Naive thymus-derived CD8-positive, alpha-beta T cell (primary cell): ENCODE data around the gene TNS3. TPM values are rescaled to one million over a fixed set of nuclear protein-coding genes. Genes with fewer than 3 reads are reported as not detected.
"Not testable (repeated sequence)": the region's sequence is repeated elsewhere in the genome, so short reads cannot be mapped to it uniquely, and the experiment has no call there.

Experiments
- ATAC-seq, 2 donors: fragments of 150-1000 bp; cut with Tn5 transposase in 1 of 2; sonication (Bioruptor Pico), chemical (Tn5 transposase) in 1 of 2; 1 replicate in 1 of 2; 2 replicates in 1 of 2; pipeline ENCODE4 v1.10.0; 2021; ENCODE audit warnings: mild to moderate bottlenecking in 2 of 2, moderate library complexity in 2 of 2
- POLR2A ChIA-PET: fragments of 350-600 bp; sonication (Branson Sonifier 250); formaldehyde crosslinking; loops from one replicate; lab custom pipeline; 2021; ENCODE audit warnings: antibody characterized with exemption; lab: Charles Lee
- DNase-seq, 10 donors: peaks; one replicate each; pipeline versions ENCODE4 v3.0.0 to v3.0.0-alpha.2; 2020 to 2022
- H3K27ac Mint-ChIP-seq, 10 donors: one replicate each; pipeline ENCODE4 v1.8.0; 2020 to 2022; ENCODE audit warnings: mild to moderate bottlenecking in 10 of 10, mixed read lengths in 10 of 10, moderate library complexity in 4 of 10, inconsistent platforms in 1 of 10
- H3K27me3 Mint-ChIP-seq, 5 donors: one replicate each; pipeline ENCODE4 v1.8.0; 2021 to 2022; ENCODE audit warnings: mixed read lengths in 5 of 5
- H3K36me3 Mint-ChIP-seq, 3 donors: one replicate each; pipeline ENCODE4 v1.8.0; 2020 to 2022; ENCODE audit warnings: mixed read lengths in 3 of 3, mild to moderate bottlenecking in 2 of 3, inconsistent platforms in 1 of 3
- H3K4me1 Mint-ChIP-seq, 4 donors: one replicate each; pipeline ENCODE4 v1.8.0; 2021 to 2022; ENCODE audit warnings: mixed read lengths in 4 of 4
- H3K4me3 Mint-ChIP-seq, 10 donors: one replicate each; pipeline ENCODE4 v1.8.0; 2020 to 2022; ENCODE audit warnings: mild to moderate bottlenecking in 10 of 10, mixed read lengths in 10 of 10, moderate library complexity in 6 of 10, inconsistent platforms in 1 of 10
- H3K9me3 Mint-ChIP-seq, 9 donors: one replicate each; pipeline ENCODE4 v1.8.0; 2020 to 2022; ENCODE audit warnings: mixed read lengths in 9 of 9, mild to moderate bottlenecking in 3 of 9, inconsistent platforms in 1 of 9, moderate library complexity in 1 of 9
- polyA plus RNA-seq, 3 donors: library from polyadenylated mRNA; unstranded; fragments of 300-500 nt; fragmentation: Illumina TruSeq; gene quantifications; one replicate each; pipeline ENCODE4 v1.2.3, GENCODE V29; 2021
- total RNA-seq, 8 experiments: library from RNA in 2 of 8; stranded (reverse) in 2 of 8; gene quantifications; one replicate each; pipeline ENCODE4 v1.2.3 and lab custom pipeline; 2021 to 2026

TNS3 gene
- total and polyA plus RNA-seq, 5 experiments from 2014 or later, result 1.2 to 1.6 TPM; not detected in 3

- peaks cover 0 to 12% (median 0%) of the 10 kb centered on the region in 4 donors for H3K4me1 Mint-ChIP-seq
- no peaks in the 10 kb centered on the region for H3K36me3 Mint-ChIP-seq
- POLR2A ChIA-PET, result no interaction called here
- no peak overlapping the region for H3K27ac Mint-ChIP-seq
- no peak for ATAC-seq
- DNase-seq, result no peak
- no peaks in the 10 kb centered on the region for H3K9me3 Mint-ChIP-seq
- H3K27me3 Mint-ChIP-seq, result peaks cover 0 to 2% (median 0%) of the 10 kb centered on the region in 5 donors
- H3K4me3 Mint-ChIP-seq, result no peak overlapping the region
These were observed 32.5 kb downstream of the TNS3 start for GRCh38 chr7:47549397-47549796.

GRCh38 chr7:47548546-47548945, 33.4 kb downstream of the TNS3 start:
- no peak for DNase-seq
- no peak for ATAC-seq
- Mint-ChIP-seq H3K4me3 (no peak overlapping the region), H3K9me3 (no peaks in the 10 kb centered on the region), H3K27ac (peak overlapping the region in 1 of 10 donors; percentile 57), H3K36me3 (no peaks in the 10 kb centered on the region), H3K27me3 (peaks cover 0 to 2% (median 0%) of the 10 kb centered on the region in 5 donors), H3K4me1 (peaks cover 0 to 17% (median 0%) of the 10 kb centered on the region in 4 donors)
- POLR2A ChIA-PET, result no interaction called here

DNA sequence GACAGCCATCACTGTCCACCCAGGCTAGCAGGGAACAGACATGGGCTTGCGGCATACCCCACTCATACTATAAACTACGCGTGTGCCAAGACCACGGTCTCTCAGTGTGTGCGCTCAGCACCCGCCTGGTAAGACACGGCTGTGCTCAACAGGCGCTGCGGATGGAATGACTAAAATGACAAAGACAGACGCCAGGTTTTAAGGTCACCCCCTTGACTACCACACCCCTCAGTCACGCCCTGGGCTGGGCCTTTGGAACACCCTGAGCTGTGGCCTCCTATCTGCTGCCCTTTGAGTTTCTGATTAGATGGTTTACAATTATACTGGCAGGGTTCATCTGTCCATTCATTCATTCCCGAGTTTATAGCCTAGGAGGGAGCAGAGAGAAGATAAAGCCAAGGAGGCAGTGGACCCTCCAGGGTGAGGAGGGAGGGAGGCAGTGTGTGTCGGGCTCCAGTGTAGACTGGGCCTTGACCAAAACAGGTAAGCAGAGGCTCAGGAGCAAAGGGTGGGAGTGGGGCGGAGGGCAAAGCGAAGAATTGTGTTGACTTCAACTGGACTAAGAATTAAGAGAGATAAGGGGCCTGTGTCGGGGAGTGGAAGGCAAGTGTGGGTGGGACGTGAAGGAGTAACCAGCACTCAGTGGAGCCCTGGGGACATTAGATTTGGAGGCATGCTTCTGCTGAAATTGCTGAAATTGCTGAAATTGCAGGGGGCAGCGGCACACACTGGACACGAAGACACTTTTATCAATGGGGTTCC, 35.0 kb downstream of the TNS3 start:
- Mint-ChIP-seq H3K4me1 (peaks cover 0 to 16% (median 0%) of the 10 kb centered on the region in 4 donors), H3K36me3 (no peaks in the 10 kb centered on the region), H3K27ac (no peak overlapping the region), H3K27me3 (no peaks in the 10 kb centered on the region), H3K9me3 (no peaks in the 10 kb centered on the region), H3K4me3 (no peak overlapping the region)
- POLR2A ChIA-PET, result no interaction called here
- DNase-seq (no peak), ATAC-seq (no peak)

DNA sequence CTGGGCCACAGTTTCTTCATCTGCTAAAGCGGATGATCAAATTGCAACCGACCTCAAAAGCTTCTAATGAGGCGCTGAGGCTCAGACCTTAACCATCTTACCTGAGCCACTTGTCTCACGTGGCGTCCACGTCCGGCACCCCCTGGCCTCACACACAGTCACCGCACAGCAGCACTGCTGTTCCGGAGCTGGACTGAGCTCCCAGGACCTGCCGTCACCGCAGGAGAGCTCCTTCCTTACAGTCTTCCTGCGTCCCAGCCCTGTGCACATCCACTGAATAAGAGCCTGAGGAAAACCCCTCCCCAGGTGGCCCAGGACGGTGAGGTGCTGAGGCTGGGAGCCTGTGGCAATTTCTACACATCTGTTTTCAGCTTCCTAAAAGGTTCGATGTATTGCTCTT, 35.7 kb downstream of the TNS3 start:
- Mint-ChIP-seq H3K4me3 (no peak overlapping the region), H3K27ac (no peak overlapping the region), H3K4me1 (peaks cover 0 to 16% (median 0%) of the 10 kb centered on the region in 4 donors), H3K9me3 (no peaks in the 10 kb centered on the region), H3K27me3 (no peaks in the 10 kb centered on the region), H3K36me3 (no peaks in the 10 kb centered on the region)
- DNase-seq (no peak), ATAC-seq (no peak)
- POLR2A ChIA-PET, result interaction anchor here (0.6 kb wide), 1 partner anchor 21 kb away, joined by 4 read pairs; no protein-coding TSS in a partner anchor

DNA sequence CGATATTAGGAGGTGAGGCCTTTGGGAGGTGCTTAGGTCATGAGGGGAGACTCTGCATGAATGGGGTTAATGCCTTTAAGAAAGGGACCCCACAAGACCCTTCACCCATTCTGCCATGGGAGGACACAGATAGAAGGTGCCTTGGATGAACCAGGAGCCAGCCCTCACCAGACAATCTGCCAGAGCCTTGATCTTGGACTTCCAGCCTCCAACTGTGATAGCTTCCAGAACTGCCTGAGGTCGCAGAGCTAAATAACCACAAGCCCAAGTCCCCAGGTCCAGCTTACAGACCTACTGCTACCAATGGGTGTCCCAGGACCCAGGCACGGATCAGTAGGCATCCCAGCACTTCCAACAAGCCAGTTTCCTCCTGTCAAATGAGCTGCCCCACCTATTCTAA, 37.5 kb downstream of the TNS3 start:
- no peak overlapping the region for H3K4me3 Mint-ChIP-seq
- peaks cover 0 to 16% (median 0%) of the 10 kb centered on the region in 4 donors for H3K4me1 Mint-ChIP-seq
- no peaks in the 10 kb centered on the region for H3K9me3 Mint-ChIP-seq
- no peak for DNase-seq
- peak overlapping the region in 1 of 10 donors; percentile 3 for H3K27ac Mint-ChIP-seq
- H3K27me3 Mint-ChIP-seq, result peaks cover 0 to 16% (median 5%) of the 10 kb centered on the region in 5 donors
- no peaks in the 10 kb centered on the region for H3K36me3 Mint-ChIP-seq
- ATAC-seq, result no peak
- POLR2A ChIA-PET, result no interaction called here

- no peak for ATAC-seq
- H3K4me3 Mint-ChIP-seq, result no peak overlapping the region
These were observed 38.2 kb downstream of the TNS3 start for GRCh38 chr7:47543714-47544113.

GRCh38 chr7:47543056-47543455, 38.9 kb downstream of the TNS3 start:
- no peaks in the 10 kb centered on the region for H3K36me3 Mint-ChIP-seq
- H3K27me3 Mint-ChIP-seq, result peaks cover 6 to 30% (median 16%) of the 10 kb centered on the region in 5 donors
- peak overlapping the region in 1 of 10 donors; percentile 15 for H3K27ac Mint-ChIP-seq
- no peak overlapping the region for H3K4me3 Mint-ChIP-seq
- ATAC-seq, result no peak
- no peak for DNase-seq
- H3K4me1 Mint-ChIP-seq, result peaks cover 0 to 16% (median 0%) of the 10 kb centered on the region in 4 donors
- H3K9me3 Mint-ChIP-seq, result no peaks in the 10 kb centered on the region
- POLR2A ChIA-PET, result no interaction called here

More at GRCh38 chr7:47543714-47544113, 38.2 kb downstream of the TNS3 start:
- POLR2A ChIA-PET, result no interaction called here
- no peak overlapping the region for H3K27ac Mint-ChIP-seq
- peaks cover 0 to 16% (median 0%) of the 10 kb centered on the region in 4 donors for H3K4me1 Mint-ChIP-seq
- peak in 1 of 10 donors; percentile 8 for DNase-seq
- no peaks in the 10 kb centered on the region for H3K9me3 Mint-ChIP-seq
- H3K27me3 Mint-ChIP-seq, result peaks cover under 1 to 23% (median 10%) of the 10 kb centered on the region in 5 donors
- no peaks in the 10 kb centered on the region for H3K36me3 Mint-ChIP-seq

DNA sequence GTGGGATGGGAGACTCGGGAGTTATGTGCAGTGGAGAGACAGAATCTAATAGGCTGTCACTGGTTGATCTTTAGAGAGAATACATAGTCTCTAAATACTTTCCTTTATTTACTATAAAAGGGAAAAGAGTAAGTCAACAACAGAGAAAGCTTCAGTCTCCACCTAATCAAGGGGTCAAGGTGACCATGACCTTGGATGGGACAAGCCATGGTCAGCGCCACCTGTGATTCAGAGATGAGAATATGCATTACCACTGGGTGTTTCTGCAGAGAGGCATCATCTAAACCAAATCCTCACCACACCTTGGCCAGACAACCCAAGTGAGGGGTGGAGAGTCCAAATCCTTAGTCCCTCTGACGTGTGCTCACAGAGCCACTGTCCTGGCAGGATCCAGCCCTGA, 39.9 kb downstream of the TNS3 start:
- H3K9me3 Mint-ChIP-seq, result no peaks in the 10 kb centered on the region
- H3K27me3 Mint-ChIP-seq, result peaks cover 10 to 34% (median 20%) of the 10 kb centered on the region in 5 donors
- DNase-seq (no peak), ATAC-seq (no peak)
- H3K27ac Mint-ChIP-seq, result no peak overlapping the region
- no peak overlapping the region for H3K4me3 Mint-ChIP-seq
- no peaks in the 10 kb centered on the region for H3K36me3 Mint-ChIP-seq
- POLR2A ChIA-PET, result no interaction called here
- peaks cover 0 to 18% (median 0%) of the 10 kb centered on the region in 4 donors for H3K4me1 Mint-ChIP-seq

DNA sequence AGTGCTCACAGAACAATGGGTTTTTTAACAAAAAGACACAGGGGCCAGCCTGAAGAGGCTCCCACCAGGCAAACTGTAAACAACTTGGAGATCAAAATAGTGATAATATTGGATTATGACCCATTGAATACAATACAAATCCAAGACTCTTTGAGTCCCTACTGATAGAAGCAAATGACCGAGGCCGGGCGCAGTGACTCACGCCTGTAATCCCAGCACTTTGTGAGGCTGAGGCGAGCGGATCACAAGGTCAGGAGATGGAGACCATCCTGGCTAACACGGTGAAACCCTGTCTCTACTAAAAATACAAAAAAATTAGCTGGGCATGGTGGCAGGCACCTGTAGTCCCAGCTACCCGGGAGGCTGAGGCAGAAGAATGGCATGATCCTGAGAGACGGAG, 40.4 kb downstream of the TNS3 start:
- H3K4me3 Mint-ChIP-seq, H3K36me3 Mint-ChIP-seq, H3K9me3 Mint-ChIP-seq, DNase-seq, ATAC-seq, POLR2A ChIA-PET: not testable (repeated sequence)
- Mint-ChIP-seq H3K4me1 (peaks cover 0 to 18% (median 0%) of the 10 kb centered on the region in 4 donors), H3K27me3 (peaks cover 12 to 34% (median 20%) of the 10 kb centered on the region in 5 donors), H3K27ac (peak overlapping the region in 1 of 10 donors; percentile 19)

DNA sequence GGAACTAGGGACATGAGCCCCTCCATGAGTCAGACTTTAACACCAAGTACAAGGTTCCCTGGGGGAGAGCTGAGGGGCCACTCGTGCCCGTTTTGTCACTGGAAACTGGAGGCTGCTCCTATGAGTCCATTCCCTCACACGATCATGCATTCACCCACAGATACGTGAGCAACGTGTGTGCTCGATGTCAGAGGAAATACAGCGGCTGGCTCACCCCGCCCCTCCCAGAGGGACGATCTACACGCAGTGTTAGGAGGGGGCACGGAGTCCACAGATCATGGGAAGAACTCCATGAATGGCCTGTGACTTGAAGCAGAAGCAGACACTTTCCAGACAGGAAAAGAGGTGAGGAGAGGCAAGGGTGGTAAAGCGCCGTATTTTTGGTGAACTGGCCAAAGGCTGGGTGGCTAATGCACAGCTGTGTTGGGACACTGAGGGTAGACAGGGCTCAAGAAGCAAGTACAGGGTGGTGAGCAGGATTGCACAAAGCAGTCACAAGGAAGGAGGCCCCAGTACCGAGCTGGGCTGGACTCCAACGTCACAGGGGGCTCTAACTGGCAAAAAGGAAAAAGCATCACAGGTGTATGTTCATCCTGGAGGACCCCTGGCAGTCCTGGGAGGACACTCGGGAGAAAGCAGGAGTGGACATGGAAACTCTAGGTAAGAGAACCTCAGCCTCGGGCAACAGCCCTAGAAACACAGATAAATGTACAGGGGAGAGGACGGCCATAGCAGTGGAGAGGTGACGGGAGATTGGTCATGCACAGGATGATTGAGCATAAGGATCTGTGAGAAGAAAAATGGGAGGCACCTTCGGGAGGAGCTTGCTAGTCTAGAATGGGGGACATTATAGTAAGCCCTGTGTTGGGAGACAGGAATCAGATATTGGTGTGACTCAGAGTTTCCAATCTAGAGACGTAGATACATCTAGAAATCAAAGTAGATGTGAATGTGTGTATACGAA, 41.2 kb downstream of the TNS3 start:
- Mint-ChIP-seq H3K4me1 (peaks cover 0 to 18% (median 0%) of the 10 kb centered on the region in 4 donors), H3K27me3 (peaks cover 12 to 34% (median 20%) of the 10 kb centered on the region in 5 donors), H3K4me3 (no peak overlapping the region), H3K9me3 (no peaks in the 10 kb centered on the region), H3K27ac (no peak overlapping the region), H3K36me3 (no peaks in the 10 kb centered on the region)
- no peak for ATAC-seq
- no peak for DNase-seq
- POLR2A ChIA-PET, result no interaction called here

GRCh38 chr7:47540053-47540386, 41.9 kb downstream of the TNS3 start:
- Mint-ChIP-seq H3K9me3 (no peaks in the 10 kb centered on the region), H3K27ac (no peak overlapping the region), H3K27me3 (peaks cover 13 to 39% (median 21%) of the 10 kb centered on the region in 5 donors), H3K36me3 (no peaks in the 10 kb centered on the region), H3K4me3 (no peak overlapping the region), H3K4me1 (peaks cover 0 to 18% (median 0%) of the 10 kb centered on the region in 4 donors)
- POLR2A ChIA-PET, result no interaction called here
- DNase-seq (no peak), ATAC-seq (no peak)

GRCh38 chr7:47539398-47540052, 42.4 kb downstream of the TNS3 start:
- H3K36me3 Mint-ChIP-seq, result no peaks in the 10 kb centered on the region
- no peaks in the 10 kb centered on the region for H3K9me3 Mint-ChIP-seq
- H3K27me3 Mint-ChIP-seq, result peaks cover 13 to 43% (median 23%) of the 10 kb centered on the region in 5 donors
- no peak for DNase-seq
- no peak overlapping the region for H3K4me3 Mint-ChIP-seq
- POLR2A ChIA-PET, result no interaction called here
- ATAC-seq, result no peak
- H3K27ac Mint-ChIP-seq, result no peak overlapping the region
- peaks cover 0 to 15% (median 0%) of the 10 kb centered on the region in 4 donors for H3K4me1 Mint-ChIP-seq
